WTC11 (cell line): ENCODE measurements around the gene STXBP1. TPM values are rescaled to one million over a fixed set of nuclear protein-coding genes. Genes with fewer than 3 reads are reported as not detected.
A peak's percentile ranks its signal among the peaks of the same experiment; 100 is the strongest.

Source experiments
- ATAC-seq: fragments of 200-7000 bp; cut with Tn5 transposase; 2 replicates; pipeline ENCODE4 v1.10.0; 2021; ENCODE audit warnings: mild to moderate bottlenecking, moderate library complexity
- CTCF ChIA-PET: fragments of 300-600 bp; sonication (Branson Sonifier 250); formaldehyde crosslinking; loops from one replicate; lab custom pipeline; 2021; ENCODE audit warnings: antibody characterized with exemption; lab: Charles Lee
- POLR2A ChIA-PET: fragments of 350-600 bp; sonication (Branson Sonifier 250); formaldehyde crosslinking; loops from one replicate; lab custom pipeline; 2021; ENCODE audit warnings: antibody characterized with exemption; lab: Charles Lee
- DNase-seq: peaks from one replicate; pipeline ENCODE4 v3.0.0; 2021; ENCODE audit warnings: low spot score
- H3K27ac Mint-ChIP-seq: 2 replicates; pipeline ENCODE4 v1.8.0; 2021; ENCODE audit warnings: mixed read lengths
- H3K27me3 Mint-ChIP-seq: 2 replicates; pipeline ENCODE4 v1.8.0; 2021; ENCODE audit warnings: low read depth, mild to moderate bottlenecking, moderate library complexity, mixed read lengths
- H3K36me3 Mint-ChIP-seq: 2 replicates; pipeline ENCODE4 v1.8.0; 2021; ENCODE audit warnings: mixed read lengths
- H3K4me1 Mint-ChIP-seq: 2 replicates; pipeline ENCODE4 v1.8.0; 2022; ENCODE audit warnings: mixed read lengths
- H3K4me3 Mint-ChIP-seq: 2 replicates; pipeline ENCODE4 v1.8.0; 2021; ENCODE audit warnings: mild to moderate bottlenecking, moderate library complexity, mixed read lengths
- H3K9me3 Mint-ChIP-seq: 2 replicates; pipeline ENCODE4 v1.8.0; 2021; ENCODE audit warnings: mixed read lengths
- AR ChIP-seq: fragments of 250-450 bp; sonication (Bioruptor Pico); IDR thresholded peaks from 2 replicates; pipeline ENCODE4 v1.9.0; 2021; ENCODE audit warnings: mild to moderate bottlenecking
- CDX4 ChIP-seq: fragments of 250-450 bp; sonication (Bioruptor Pico); IDR thresholded peaks from 2 replicates; pipeline ENCODE4 v1.9.0; 2021; ENCODE audit warnings: moderate library complexity, mild to moderate bottlenecking, inconsistent platforms, borderline replicate concordance
- CREB1 ChIP-seq: sonication (generic); formaldehyde crosslinking; IDR thresholded peaks from 2 replicates; pipeline ENCODE4 v1.8.0; 2023; ENCODE audit warnings: mild to moderate bottlenecking, missing genetic modification reagents
- CREM ChIP-seq: sonication (generic); formaldehyde crosslinking; IDR thresholded peaks from 2 replicates; pipeline ENCODE4 v1.8.1; 2022; ENCODE audit warnings: mild to moderate bottlenecking, missing genetic modification reagents, moderate library complexity
- FOXK1 ChIP-seq: sonication (generic); formaldehyde crosslinking; IDR thresholded peaks from 2 replicates; pipeline ENCODE4 v1.8.0; 2022; ENCODE audit warnings: mild to moderate bottlenecking, moderate library complexity, missing genetic modification reagents
- IRF2 ChIP-seq: sonication (generic); formaldehyde crosslinking; IDR thresholded peaks from 2 replicates; pipeline ENCODE4 v1.8.0; 2022; ENCODE audit warnings: low read depth, missing genetic modification reagents, borderline replicate concordance
- NR1H2 ChIP-seq: sonication (generic); formaldehyde crosslinking; IDR thresholded peaks from 2 replicates; pipeline ENCODE4 v1.9.0; 2021; ENCODE audit warnings: mild to moderate bottlenecking, moderate library complexity, missing genetic modification reagents
- OVOL2 ChIP-seq: fragments of 250-450 bp; sonication (Bioruptor Pico); IDR thresholded peaks from 2 replicates; pipeline ENCODE4 v1.9.0; 2021; ENCODE audit warnings: mild to moderate bottlenecking, borderline replicate concordance
- PRDM15 ChIP-seq: sonication (generic); formaldehyde crosslinking; IDR thresholded peaks from 2 replicates; pipeline ENCODE4 v1.8.0; 2022; ENCODE audit warnings: missing genetic modification reagents
- PRRX2 ChIP-seq: fragments of 250-450 bp; sonication (Bioruptor Pico); IDR thresholded peaks from 2 replicates; pipeline ENCODE4 v1.8.0; 2021; ENCODE audit warnings: mild to moderate bottlenecking
- TEAD1 ChIP-seq: sonication (generic); formaldehyde crosslinking; IDR thresholded peaks from 2 replicates; pipeline ENCODE4 v1.8.0; 2022; ENCODE audit warnings: mild to moderate bottlenecking, missing genetic modification reagents
- USF1 ChIP-seq: sonication (generic); formaldehyde crosslinking; IDR thresholded peaks from 2 replicates; pipeline ENCODE4 v1.8.0; 2022; ENCODE audit warnings: mild to moderate bottlenecking, missing genetic modification reagents
- ZNF138 ChIP-seq: sonication (generic); formaldehyde crosslinking; conservative IDR thresholded peaks from 2 replicates; pipeline ENCODE4 v1.8.1; 2022; ENCODE audit warnings: mild to moderate bottlenecking, moderate library complexity, missing genetic modification reagents
- ZNF263 ChIP-seq: sonication (generic); formaldehyde crosslinking; IDR thresholded peaks from 2 replicates; pipeline ENCODE4 v1.8.1; 2022; ENCODE audit warnings: low read depth, mild to moderate bottlenecking, moderate library complexity, missing genetic modification reagents
- ZNF425 ChIP-seq: fragments of 250-450 bp; sonication (Bioruptor Pico); conservative IDR thresholded peaks from 2 replicates; pipeline ENCODE4 v1.9.0; 2021; ENCODE audit warnings: mild to moderate bottlenecking
- ZNF512 ChIP-seq: sonication (generic); formaldehyde crosslinking; IDR thresholded peaks from 2 replicates; pipeline ENCODE4 v1.8.1; 2022; ENCODE audit warnings: missing genetic modification reagents, borderline replicate concordance
- ZNF671 ChIP-seq: fragments of 250-450 bp; sonication (Bioruptor Pico); IDR thresholded peaks from 2 replicates; pipeline ENCODE4 v1.8.0; 2021; ENCODE audit warnings: mild to moderate bottlenecking
- total RNA-seq: library from RNA; stranded (reverse); gene quantifications from 3 replicates; pipeline ENCODE4 v1.2.3, GENCODE V29; 2021

STXBP1 gene
- total RNA-seq, 1 experiment from 2014 or later, result 37.1 TPM

- POLR2A ChIA-PET, result no interaction called here
- peak overlapping the region; percentile 17; the same call in 1 of the 2 replicates for H3K27ac Mint-ChIP-seq
- no peak for ATAC-seq
Observed at GRCh38 chr9:127692071-127692470, 80.0 kb downstream of the STXBP1 start.

GRCh38 chr9:127693143-127693542 lies 81.1 kb downstream of the STXBP1 start:
- ChIA-PET CTCF (interaction anchor here (0.7 kb wide), 1 partner anchor 587 kb away, joined by 3 read pairs; no protein-coding TSS in a partner anchor), POLR2A (no interaction called here)
- Mint-ChIP-seq H3K4me3 (no peak overlapping the region), H3K27ac (no peak overlapping the region), H3K36me3 (peaks cover 24% of the 10 kb centered on the region), H3K27me3 (no peaks in the 10 kb centered on the region; the same call in 1 of the 2 replicates), H3K9me3 (peaks cover 6% of the 10 kb centered on the region), H3K4me1 (no peaks in the 10 kb centered on the region)
- DNase-seq, result no peak
- no peak for TF ChIP-seq ZNF671 (CRISPR knock-in tag)
- TF ChIP-seq IRF2, result no peak
- no peak for TF ChIP-seq CDX4 (CRISPR knock-in tag)
- TF ChIP-seq PRRX2 (CRISPR knock-in tag), result no peak
- no peak for TF ChIP-seq CREB1 (CRISPR knock-in tag)
- no peak for TF ChIP-seq CREM (CRISPR knock-in tag)
- no peak for TF ChIP-seq TEAD1 (CRISPR knock-in tag)
- no peak for TF ChIP-seq AR (CRISPR knock-in tag)
- no peak for TF ChIP-seq ZNF263 (CRISPR knock-in tag)
- no peak for ATAC-seq

More at GRCh38 chr9:127692071-127692470, 80.0 kb downstream of the STXBP1 start:
- H3K9me3 Mint-ChIP-seq, result peaks cover 6% of the 10 kb centered on the region
- H3K4me1 Mint-ChIP-seq, result no peaks in the 10 kb centered on the region
- no peak for TF ChIP-seq PRDM15 (CRISPR knock-in tag)
- no peak for TF ChIP-seq ZNF512 (CRISPR knock-in tag)
- TF ChIP-seq, all 79 proteins: peak for 0
- Mint-ChIP-seq H3K27me3 (no peaks in the 10 kb centered on the region), H3K36me3 (peaks cover 24% of the 10 kb centered on the region), H3K4me3 (no peak overlapping the region)
- CTCF ChIA-PET, result interaction anchor here (0.6 kb wide), 1 partner anchor 67 kb away, joined by 3 read pairs; no protein-coding TSS in a partner anchor
- DNase-seq, result no peak

GRCh38 chr9:127693697-127694096 lies 81.6 kb downstream of the STXBP1 start:
- ChIA-PET POLR2A (no interaction called here), CTCF (no interaction called here)
- no peak for TF ChIP-seq FOXK1 (CRISPR knock-in tag)
- no peak for TF ChIP-seq OVOL2
- no peak for TF ChIP-seq ZNF425 (CRISPR knock-in tag)
- no peak for TF ChIP-seq NR1H2 (CRISPR knock-in tag)
- no peak for TF ChIP-seq USF1 (CRISPR knock-in tag)
- TF ChIP-seq PRRX2 (CRISPR knock-in tag), result no peak
- TF ChIP-seq ZNF138 (CRISPR knock-in tag), result no peak
- ATAC-seq (no peak), DNase-seq (no peak)
- H3K27ac Mint-ChIP-seq, result no peak overlapping the region
- peaks cover 22% of the 10 kb centered on the region for H3K36me3 Mint-ChIP-seq
- peaks cover 6% of the 10 kb centered on the region for H3K9me3 Mint-ChIP-seq
- no peak overlapping the region for H3K4me3 Mint-ChIP-seq
- H3K4me1 Mint-ChIP-seq, result no peaks in the 10 kb centered on the region
- no peaks in the 10 kb centered on the region; the same call in 1 of the 2 replicates for H3K27me3 Mint-ChIP-seq
